HG02970 (cell line): ENCODE measurements around the gene HSPA4.

Source experiments
- ATAC-seq: cut with Tn5 transposase; IDR thresholded peaks from one replicate; pipeline ENCODE4 v1.9.1; 2021; ENCODE audit warnings: mild to moderate bottlenecking, moderate library complexity, moderate number of reproducible peaks; ENCODE audit not compliant: unreplicated experiment, low FRiP score

The HSPA4 gene

GRCh38 chr5:133086366-133086875, 34.6 kb downstream of the HSPA4 start:
- no peak for ATAC-seq

- ATAC-seq, result no peak
Observed at GRCh38 chr5:133088064-133088463, 36.3 kb downstream of the HSPA4 start.

GRCh38 chr5:133091034-133091433, 39.2 kb downstream of the HSPA4 start:
- no peak for ATAC-seq

GRCh38 chr5:133106343-133106742, 54.5 kb downstream of the HSPA4 start:
- ATAC-seq, result no peak

GRCh38 chr5:133106761-133107572, 55.2 kb downstream of the HSPA4 start:
- no peak for ATAC-seq

- no peak for ATAC-seq
Observed at GRCh38 chr5:133108481-133108921, 56.7 kb downstream of the HSPA4 start.

- no peak for ATAC-seq
Observed at GRCh38 chr5:133109655-133110483, 58.1 kb downstream of the HSPA4 start.

GRCh38 chr5:133110709-133111108, 58.9 kb downstream of the HSPA4 start:
- no peak for ATAC-seq

- no peak for ATAC-seq
Observed at GRCh38 chr5:133111299-133111698, 59.5 kb downstream of the HSPA4 start.

GRCh38 chr5:133112026-133112660, 60.3 kb downstream of the HSPA4 start:
- no peak for ATAC-seq

- no peak for ATAC-seq
Observed at GRCh38 chr5:133113331-133114061, 61.7 kb downstream of the HSPA4 start.

GRCh38 chr5:133114166-133114932, 62.5 kb downstream of the HSPA4 start:
- no peak for ATAC-seq

- ATAC-seq, result no peak
Observed at GRCh38 chr5:133114933-133115310, 63.1 kb downstream of the HSPA4 start.

- no peak for ATAC-seq
Observed at GRCh38 chr5:133116601-133117000, 64.8 kb downstream of the HSPA4 start.

GRCh38 chr5:133117166-133117911, 65.5 kb downstream of the HSPA4 start:
- ATAC-seq, result no peak

GRCh38 chr5:133117912-133118445, 66.2 kb downstream of the HSPA4 start:
- ATAC-seq, result no peak

GRCh38 chr5:133118741-133119140, 66.9 kb downstream of the HSPA4 start:
- ATAC-seq, result no peak

GRCh38 chr5:133119233-133119711, 67.5 kb downstream of the HSPA4 start:
- no peak for ATAC-seq
